T-helper 1 cell treated with Interleukin-12 subunit alpha and Interleukin-12 subunit beta and Interleukin-4 antibody, amounts not matched to agents 30 ng/mL and 1 ng/mL, for 36 hours (primary cell): Measurements from ENCODE around the gene DPM1. TPM values are rescaled to one million over a fixed set of nuclear protein-coding genes. Genes with fewer than 3 reads are reported as not detected.

ENCODE experiments used
- intact Hi-C: fragments of 100-400 bp; cut with micrococcal nuclease; formaldehyde crosslinking; loops from one replicate; pipeline ENCODE4 v1.15.1; 2024
- total RNA-seq: library from RNA; stranded (reverse); gene quantifications from 2 replicates; pipeline ENCODE4 v1.2.3, GENCODE V29; 2022

DPM1 gene
- total RNA-seq, 1 donor from 2014 or later = 45.5 TPM

DNA sequence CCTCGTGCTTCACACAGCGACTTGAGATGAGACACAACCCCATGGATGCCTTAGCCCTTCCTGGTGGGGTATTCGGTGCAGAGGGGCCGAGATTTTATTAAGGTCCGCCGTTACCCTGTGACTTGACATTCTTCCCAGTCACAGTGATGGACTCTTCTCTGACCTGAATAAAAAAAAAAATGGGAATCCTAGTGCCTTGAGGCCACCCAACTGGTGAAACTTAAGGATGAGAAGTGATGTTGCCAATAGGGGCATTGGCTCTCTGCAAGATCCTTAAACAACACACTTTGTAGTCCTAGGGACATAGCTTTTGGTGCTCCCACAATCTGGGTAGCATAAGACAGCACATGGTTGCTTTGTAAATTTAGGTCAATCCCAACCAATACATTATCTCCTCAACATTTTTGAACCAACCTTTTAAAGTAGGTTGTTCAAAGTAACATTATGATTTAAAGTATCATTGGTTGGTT lies 26.3 kb downstream of the DPM1 start:
- intact Hi-C loops = loop anchor here (10.0 kb wide), 1 partner anchor 1017 kb away; the partner anchor contains the start of gene SPATA2

DNA sequence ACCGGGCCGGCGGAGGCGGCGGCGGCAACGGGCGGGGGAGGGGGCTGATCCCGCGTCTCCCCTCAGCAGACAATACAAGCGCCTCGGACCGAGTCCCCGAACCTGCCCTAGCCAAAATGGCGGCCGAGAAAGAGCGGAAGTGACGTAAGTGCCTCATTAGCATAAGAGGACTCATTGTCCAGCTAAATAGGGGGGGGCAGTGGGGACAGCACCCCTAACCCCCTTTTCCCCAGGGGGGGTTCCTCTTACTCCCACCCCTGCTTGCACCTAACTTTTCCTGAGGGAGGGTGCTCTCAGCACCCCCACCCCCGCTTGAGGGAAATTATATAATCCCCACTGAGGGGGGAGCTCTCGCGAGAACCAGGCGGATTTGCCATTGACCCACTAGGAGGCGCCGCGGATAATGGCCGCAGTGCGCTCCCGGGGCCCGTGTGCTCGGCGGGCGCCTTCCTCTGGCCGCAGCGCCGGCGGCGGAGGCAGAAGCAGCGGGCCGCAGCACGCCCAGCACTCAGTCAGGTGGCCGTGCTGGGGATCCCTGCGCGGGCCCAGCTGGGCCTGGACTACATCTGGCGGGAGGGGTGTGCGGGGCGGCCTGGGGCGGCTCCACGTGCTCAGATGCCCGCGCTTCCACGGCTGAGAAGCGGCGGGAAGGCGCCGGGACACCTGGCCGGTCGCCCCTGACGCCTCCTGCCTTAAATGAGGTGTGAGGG lies 26.9 kb downstream of the DPM1 start, which contains the start of gene ADNP:
Gene ADNP, minus strand, starts transcription at position 132 of the 710 bp plus-strand sequence. CDS start 27,441 bp downstream, outside the sequence.
- intact Hi-C loops = loop anchor here (1.0 to 10.0 kb wide), 4 partner anchors 27 to 1017 kb away; partner anchors contain the start of genes DPM1, MOCS3, PARD6B and SPATA2

DNA sequence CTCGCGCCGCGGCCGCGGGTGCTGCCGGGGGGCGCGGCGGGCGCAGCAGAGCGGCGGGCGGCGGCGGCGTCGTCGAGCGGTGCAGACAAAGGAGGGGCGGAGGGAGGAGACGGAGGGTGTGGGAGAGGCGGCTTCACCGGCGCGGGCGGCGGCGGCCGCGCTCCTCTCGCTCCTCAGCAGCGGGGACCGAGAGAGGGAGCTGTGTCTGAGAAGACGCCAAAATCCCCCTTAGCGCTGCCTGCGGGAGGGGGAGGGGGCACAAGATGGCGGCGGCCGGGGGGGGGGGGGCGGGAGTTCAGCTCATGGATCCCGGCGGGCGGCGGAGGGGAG lies 27.4 kb downstream of the DPM1 start:
- intact Hi-C loops = loop anchor here (1.0 to 10.0 kb wide), 4 partner anchors 27 to 1016 kb away; partner anchors contain the start of genes DPM1, MOCS3, PARD6B and SPATA2

DNA sequence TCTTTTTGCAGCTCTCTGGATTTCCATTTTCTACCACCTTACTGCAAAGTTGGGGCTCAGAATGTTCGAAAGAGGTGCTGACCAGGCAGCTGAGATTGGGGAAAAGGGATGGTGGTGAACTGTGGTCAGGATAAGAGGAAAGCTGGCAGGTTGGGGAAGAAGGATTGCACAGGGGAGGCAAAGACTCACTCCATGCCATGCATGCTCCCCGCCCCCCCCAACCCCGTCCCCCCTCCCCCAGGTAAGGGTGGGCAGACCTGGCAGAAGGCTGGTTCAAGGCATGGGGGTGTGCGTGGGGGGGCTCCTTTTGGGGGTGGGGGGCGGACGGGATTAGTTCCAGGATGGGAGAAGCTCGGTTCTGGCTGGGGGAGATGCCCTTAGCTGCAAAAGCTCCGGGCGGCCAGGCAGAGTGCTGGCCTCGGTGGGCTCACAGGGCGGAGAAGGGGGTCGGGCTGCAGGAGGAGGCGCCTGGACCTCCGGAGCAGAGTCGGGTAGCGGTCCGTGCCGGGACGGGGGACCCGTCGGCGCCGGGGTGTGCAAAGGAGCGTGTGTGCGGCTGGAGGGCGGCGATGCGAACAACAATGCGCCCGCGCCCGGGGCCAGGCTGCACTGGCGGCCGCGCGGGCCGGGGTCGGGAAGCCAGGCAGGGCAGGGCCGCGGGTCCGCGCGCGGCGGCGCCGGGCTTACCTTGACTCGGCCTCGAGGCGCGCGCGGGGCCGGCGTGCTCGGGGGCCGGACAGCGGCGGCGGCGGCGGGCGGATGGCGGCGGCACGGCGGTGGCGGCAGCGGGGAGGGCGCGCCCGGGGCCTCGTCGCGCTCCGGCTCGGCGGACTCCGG lies 28.0 kb downstream of the DPM1 start:
- intact Hi-C loops = loop anchor here (10.0 kb wide), 1 partner anchor 1016 kb away; the partner anchor contains the start of gene SPATA2

DNA sequence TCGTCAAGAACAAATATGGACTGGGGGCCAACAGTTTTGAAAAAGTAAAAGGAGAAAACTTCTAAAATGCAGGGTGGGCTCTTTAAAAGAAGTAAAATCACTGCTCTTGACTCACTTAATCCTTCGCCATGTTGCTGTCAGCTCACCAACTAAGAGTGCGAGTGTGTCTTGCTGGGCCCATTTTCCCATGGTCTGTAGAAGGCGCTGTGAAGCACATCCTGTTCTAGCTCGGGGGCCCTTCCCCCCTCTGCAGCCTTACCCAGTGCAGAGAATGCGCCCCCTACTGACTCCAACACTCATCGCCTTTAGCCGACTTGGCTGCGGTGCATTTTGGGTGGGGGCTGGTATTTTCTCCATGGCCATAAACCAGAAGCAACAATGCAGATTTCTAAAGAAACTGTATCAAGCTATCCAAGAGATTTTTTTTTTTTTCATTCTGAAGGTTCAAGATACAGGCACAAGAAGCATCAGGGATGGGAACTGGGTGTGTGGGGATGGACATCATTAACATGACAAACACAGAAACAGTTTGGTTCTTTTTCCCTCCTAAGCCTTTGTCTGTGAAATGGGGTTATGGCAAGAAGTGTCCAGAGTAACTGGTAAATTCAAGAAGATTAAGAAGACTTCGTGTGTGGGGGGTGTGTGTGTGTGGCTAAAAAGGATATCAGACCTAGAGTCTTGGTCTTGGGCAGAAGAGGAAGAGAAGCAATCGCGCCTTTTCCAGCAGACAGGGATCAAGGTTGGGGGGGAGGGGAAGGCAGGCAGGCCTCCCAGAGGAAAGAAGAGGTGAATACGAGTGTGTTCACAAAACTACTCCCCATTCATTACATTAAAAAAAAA lies 28.8 kb downstream of the DPM1 start:
- intact Hi-C loops = loop anchor here (1.0 to 10.0 kb wide), 7 partner anchors 35 to 1015 kb away; partner anchors contain the start of genes PTPN1 and SPATA2

DNA sequence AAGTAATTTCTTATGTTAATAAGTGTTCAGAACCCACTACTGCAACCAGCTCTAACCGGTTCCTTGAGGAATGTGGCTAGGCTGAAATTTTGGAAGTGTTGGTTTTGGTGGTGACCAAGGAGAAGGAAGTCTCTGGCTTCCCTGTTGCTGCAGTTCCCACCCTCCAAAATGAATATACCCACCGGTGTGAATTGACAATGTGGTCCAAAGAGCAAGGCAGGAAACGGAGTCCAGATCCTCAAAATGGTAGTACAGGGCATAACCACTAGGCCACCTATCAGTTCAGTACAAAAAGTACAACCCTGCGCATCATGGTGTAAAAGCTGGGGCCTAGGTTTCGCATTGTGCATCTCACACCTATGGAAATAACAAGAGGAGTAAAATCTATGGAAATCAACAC lies 29.9 kb downstream of the DPM1 start:
- intact Hi-C loops = loop anchor here (2.0 kb wide), 3 partner anchors 34 to 476 kb away; partner anchors contain the start of gene PTPN1

DNA sequence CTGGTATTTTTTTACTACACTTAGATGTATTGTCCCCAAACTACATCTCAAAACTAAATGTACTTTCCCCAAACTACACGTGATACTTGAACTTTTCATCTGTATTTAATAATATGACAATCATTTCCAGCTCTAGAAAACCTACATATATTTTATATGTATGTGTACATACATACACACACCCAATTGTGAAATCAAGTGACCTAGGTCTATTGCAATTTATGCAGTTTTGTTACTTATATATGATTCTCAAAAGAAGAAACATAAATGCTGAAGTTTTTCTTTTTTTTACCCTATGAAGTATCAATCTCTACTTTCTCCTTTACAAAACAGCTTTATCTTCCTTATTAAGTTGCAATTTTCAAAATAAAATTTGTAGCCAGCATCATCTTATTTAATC lies 31.8 kb downstream of the DPM1 start:
- intact Hi-C loops = no loop called here

DNA sequence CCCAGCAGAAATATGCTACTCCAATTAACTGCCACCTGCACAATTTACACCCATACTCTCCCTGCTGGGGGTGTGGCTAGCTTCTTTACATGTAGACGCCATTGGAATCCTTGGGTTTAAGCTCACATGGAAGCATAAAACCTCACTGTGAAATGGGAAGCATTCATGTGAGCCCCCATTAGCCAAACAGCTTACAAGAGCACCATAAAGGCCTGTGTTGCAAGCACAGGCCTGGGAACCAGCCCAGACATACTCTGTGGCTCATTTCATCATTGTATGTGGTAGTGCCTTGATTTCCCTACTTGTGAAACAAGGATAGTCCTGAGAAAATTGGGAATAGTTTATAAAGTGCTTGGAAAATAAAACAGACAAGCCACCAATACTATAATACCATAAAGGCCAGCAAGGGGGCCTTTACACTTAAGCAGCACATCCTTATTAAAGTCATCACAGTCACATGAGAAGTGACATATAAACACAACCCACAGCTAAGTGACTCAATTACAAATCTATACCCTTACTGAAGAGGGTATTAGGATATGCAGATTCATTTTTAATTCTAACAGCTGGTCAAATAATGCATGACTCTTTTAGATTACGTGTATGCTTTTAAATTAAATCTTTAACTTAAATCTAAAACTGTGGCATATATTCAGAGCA lies 33.9 kb downstream of the DPM1 start:
- intact Hi-C loops = no loop called here

DNA sequence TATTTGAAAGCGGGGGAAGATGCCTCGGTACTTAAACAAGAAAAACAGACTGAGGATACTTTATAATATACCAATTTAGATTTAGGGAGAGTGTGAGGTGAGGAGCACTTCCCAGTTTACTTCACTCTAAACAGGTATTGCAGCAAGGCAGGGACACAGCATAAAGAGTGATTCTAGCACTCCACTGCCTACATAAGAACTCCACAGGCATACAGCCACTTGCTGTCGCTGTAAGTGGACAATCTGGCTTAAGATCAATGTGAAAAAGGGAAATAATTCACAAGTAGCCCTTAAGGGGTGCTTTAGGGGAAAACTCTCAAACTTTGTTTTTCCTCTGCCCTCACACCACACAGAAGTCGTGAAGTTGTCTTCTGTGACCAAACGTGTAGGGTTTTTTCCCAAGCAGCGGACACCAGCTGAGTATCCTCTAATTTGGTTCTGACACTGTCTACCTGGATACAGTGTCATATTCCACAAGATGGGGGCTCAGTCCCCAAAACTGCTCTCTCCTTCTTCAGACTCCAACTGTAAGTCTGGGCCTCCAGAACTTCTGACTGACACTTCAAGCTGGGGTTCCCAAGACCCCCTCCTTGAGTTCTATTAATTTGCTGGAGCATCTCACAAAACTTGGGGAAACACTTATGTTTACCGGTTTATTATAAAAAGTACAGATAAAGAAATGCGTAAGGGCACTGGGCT lies 36.4 kb downstream of the DPM1 start:
- intact Hi-C loops = no loop called here

DNA sequence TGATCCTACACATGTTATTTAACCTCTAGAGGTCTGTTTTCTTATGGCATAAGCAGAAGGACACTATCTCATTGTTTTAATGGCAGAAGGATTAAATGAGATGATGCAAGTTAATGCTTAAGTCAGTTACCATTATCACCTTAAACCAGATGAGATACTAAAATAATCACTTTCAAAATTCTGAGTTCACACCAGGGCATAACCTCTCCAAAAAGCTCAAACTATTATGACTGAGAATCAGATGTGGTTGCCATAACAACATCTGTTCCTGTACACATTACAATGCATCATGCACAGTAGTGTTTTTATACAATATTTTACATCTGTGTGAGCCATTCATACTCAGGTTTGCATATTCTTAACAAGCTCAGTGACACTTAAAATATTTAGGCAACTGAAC lies 37.3 kb downstream of the DPM1 start:
- intact Hi-C loops = no loop called here

DNA sequence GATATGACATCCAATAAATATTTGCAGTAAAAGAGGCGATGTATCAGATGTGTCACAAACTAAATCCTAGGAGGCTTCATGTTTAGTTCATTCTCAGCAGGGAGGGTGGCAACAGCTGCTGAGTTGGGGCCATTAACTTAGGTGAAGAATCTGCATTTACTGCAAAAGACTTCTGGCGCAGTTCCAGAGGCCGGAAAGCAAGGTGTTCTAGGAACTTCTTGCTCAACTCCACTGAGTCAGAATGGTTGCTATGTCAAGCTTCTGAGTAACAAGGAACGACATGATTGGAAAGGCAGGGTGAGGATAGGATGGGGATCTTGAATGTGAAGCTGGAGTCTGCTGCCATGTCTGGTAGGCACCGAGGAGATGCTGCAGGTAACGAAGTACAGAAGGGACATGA lies 38.8 kb downstream of the DPM1 start:
- intact Hi-C loops = no loop called here

DNA sequence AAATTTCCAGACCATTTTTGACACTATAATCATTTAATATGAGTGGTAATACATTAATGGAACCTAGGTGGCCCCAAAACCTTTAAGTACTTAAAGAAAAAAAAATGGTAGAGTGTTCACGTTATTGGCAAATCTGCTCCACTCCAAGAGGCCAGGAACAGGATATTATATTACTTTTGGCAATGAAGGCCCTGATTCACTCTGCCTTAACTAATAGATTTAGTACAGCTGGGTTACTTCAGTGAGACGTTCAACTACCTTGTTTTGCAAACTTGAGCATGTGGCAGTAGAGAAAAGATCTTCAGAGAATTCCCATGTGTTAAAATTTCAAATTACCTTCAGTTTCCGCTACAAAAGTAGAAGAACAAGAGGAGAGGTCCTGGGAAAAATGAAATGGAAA lies 39.9 kb downstream of the DPM1 start:
- intact Hi-C loops = no loop called here

DNA sequence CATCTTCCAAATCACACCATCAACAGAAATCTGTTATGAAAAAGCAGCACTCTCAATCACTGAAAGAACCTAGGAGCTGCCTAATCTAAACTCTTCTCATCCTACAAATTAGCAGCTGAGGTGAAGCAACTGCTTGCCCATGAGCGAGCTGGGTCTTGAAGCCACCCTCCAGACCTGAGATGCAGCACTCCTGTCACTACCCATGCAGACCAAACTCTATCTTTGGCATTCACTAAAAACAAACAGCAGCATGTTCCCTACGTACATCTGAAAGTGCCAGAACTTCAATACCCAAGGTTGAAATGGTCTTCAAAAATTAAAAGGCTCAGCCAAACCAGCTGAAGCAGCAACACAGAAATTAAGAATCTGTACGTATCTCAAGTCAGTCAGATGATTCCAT lies 41.4 kb downstream of the DPM1 start:
- intact Hi-C loops = no loop called here

DNA sequence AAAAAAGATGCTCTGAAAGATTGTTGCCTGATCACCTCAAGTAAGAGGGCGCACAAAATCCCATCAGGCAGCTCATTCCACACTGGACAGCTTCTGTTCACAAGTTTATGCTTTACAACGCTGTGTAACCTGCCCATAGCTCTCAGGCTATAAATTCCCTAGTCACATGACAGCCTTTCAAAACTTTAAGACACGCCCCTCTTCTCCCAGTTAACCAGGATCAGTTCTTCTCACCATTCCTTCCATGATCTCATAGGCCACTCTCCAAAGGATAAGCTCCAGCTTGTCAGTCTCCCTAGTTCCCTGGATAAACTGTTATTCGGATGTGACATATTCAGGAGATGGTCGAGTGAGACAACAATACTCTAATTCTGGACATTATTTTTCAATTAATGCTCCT lies 42.1 kb downstream of the DPM1 start:
- intact Hi-C loops = no loop called here

DNA sequence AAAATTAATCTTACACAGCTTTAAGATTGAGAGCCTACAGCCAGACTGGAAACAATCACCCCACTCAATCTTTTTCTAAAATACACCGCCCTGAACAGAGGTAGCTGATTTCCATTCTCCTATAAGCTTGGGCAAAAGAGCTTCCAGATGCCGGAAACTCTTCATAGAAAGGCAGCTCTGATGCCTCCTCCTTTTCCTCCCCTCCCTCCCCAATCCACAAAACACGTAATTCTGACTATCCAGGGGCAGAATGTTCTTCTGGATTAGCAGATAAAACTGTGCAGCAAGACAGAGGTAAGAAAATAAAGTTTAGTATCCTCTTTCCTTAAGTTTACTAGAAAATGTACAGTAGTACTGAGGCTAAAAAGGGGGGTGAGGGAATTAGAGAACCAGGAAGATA lies 42.9 kb downstream of the DPM1 start:
- intact Hi-C loops = no loop called here

DNA sequence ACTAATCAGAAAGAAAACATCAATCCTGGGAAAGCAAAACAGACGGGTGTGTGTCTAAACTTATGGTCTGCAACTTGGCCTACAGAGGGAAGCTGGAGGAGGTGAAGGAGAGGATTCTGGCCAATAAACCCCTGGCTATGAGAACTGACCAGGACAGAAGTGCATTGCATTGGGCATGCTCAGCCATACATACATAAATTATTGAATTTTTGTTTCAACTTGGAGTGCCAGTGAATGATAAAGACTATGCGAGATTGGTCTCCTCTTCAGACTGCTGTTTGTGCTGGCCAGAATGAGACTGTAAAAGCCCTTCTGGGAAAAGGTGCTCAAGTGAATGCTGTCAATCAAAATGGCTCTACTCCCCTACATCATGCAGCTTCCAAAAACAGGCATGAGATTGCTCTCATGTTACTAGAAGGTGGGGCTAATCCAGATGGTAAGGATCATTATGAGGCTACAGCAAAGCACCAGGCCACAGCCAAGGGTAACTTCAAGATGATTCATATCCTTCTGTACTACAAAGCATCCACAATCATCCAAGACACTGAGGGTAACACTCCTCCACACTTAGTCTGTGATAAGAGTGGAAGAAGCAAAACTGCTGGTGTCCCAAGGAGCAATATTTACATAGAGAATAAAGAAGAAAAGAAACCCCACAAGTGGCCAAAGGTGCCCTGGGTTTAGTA lies 44.5 kb downstream of the DPM1 start:
- intact Hi-C loops = no loop called here

DNA sequence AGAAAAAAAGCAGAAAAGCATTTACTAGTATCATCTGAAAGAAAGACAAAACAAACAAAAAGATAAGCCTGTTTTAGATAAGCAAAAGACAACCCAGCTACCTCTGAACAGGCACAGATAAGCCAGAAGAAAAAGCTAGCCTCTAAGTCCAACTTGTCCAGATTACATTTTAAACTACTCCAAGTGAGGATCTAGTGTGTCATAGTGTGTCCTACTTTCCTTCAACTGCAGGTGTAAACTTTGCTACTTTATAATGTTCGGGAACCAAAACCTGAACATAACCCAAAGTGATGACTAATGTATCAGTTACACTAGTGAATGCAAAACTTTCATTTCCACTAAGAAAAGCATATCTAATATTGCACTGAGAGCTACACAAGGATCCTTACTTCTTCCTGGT lies 46.6 kb downstream of the DPM1 start:
- intact Hi-C loops = no loop called here

DNA sequence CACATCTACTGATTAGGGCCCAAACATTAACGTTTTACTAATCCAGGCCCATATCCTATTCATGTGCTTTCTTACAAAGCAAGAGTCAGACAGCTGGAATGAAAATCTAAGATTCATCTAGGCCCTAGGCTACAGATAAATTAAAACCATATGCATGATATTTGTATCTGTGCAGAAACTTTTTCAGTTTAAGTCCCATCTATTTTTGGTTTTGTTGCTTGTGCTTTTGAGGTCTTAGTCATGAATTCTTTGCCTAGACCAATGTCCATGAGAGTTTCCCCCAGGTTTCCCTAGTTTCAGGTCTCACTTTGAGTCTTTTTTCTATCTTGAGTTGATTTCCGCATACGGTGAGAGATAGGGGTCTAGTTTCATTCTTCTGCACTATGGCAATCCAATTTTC lies 47.3 kb downstream of the DPM1 start:
- intact Hi-C loops = no loop called here

DNA sequence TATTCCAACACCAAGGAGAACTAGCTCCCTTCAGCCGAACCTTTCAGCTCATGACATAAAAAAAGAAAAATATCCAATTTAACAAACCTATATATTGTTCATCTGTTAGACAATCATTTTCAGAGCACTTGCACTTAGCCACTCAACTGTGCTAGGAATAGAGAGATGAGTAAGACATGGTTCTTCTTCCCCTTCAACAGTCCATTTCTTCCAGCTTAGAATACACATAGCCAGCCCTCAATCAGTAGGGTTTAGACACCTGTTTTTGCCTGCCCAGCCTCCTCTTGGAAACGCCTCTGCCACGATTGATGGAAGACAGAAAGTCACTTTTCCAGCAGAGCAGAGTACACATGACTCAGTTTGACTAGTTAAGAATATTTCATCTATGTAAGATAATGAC lies 48.9 kb downstream of the DPM1 start:
- intact Hi-C loops = no loop called here
